GM19452 (cell line): ENCODE data around the gene RHBDD2.
"Not testable (repeated sequence)": the region's sequence is repeated elsewhere in the genome, so short reads cannot be mapped to it uniquely, and the experiment has no call there.

ENCODE experiments used
- ATAC-seq: cut with Tn5 transposase; IDR thresholded peaks from one replicate; pipeline ENCODE4 v1.9.1; 2021; ENCODE audit not compliant: unreplicated experiment

RHBDD2 gene

GRCh38 chr7:75878769-75879611, at the start of gene RHBDD2:
TSS of gene RHBDD2 (plus strand) at chr7:75879034. CDS start at chr7:75879083, 49 bp downstream.
- peak; percentile 96 for ATAC-seq

DNA sequence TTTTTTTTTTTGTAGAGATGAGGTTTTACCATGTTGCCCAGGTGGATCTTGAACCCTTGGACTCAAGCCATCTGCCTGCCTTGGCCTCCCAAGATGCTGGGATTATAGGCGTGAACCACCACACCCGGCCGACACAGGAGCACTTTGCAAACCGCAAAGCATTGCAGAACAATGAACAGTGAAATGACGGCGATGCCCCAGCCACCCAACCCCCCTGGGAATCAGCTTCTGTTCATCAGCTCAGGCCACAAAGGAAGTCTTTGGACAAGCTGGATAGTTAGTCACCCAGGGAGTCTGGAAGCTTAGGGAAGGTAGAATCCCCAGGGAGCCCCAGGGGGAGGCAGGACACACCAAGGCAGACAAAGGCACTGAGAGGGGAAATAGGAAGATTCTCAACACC, 49.2 kb upstream of the RHBDD2 start:
- ATAC-seq: not testable (repeated sequence)

DNA sequence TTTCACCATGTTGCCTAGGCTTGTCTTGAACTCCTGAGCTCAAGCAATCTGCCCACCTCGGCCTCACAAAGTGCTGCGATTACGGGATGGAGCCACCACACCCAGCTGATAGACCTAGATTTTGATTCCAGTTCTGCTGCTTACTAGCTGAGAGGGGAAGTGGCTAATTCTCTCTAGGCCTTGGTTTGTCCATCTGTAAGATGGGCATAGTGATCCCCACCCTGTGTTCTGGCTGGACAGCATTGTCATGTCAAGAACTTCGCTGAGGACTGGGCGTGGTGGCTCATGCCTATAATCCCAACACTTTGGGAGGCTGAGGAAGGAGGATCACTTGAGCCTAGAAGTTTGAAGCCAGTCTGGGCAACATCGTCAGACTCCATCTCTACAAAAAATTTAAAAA, 47.9 kb upstream of the RHBDD2 start:
- no peak for ATAC-seq

DNA sequence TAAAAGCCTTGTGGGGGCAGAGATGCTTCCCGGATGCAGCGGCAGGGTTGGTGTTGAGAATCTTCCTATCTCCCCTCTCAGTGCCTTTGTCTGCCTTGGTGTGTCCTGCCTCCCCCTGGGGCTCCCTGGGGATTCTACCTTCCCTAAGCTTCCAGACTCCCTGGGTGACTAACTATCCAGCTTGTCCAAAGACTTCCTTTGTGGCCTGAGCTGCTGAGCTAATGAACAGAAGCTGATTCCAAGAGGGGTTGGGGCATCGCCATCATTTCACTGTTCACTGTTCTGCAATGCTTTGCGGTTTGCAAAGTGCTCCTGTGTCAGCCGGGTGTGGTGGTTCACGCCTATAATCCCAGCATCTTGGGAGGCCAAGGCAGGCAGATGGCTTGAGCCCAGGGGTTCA, 45.2 kb upstream of the RHBDD2 start:
- not testable (repeated sequence) for ATAC-seq

GRCh38 chr7:75835688-75836285, 43.0 kb upstream of the RHBDD2 start:
- ATAC-seq: no peak

DNA sequence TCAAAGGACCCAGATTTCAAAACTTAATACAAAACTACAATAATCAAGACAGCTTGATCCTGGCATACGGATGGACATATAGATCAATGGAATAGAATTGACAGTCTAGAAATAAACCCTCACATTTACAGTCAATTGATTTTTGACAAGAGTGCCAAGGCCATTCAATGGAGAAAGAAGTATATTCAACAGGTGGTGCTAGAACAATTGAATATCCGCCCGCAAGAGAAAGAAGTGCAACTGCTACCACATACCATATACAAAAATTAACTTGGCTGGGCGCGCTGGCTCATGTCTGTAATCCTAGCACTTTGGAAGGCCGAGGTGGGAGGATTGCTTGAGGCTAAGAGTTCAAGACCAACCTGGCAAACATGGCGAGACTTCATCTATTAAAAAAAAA, 42.0 kb upstream of the RHBDD2 start:
- ATAC-seq: no peak

- ATAC-seq: not testable (repeated sequence)
These were observed 40.4 kb upstream of the RHBDD2 start for GRCh38 chr7:75838281-75838930.

DNA sequence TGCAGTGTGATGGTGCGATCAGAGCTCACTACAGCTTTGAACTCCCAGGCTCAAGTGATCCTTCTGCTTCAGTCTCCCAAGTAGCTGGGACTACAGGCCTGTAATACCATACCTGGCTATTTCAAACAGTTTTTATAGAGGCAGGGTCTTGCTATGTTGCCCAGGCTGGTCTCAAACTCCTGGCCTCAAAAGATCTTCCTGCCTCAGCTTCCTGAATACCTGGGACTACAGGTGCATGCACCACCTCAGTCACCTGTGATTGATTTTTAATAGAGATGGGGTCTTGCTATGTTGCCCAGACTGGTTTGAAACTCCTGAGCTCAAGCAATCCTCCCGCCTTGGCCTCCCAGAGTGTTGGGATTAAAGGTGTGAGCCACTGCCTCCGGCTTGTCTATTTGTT, 38.8 kb upstream of the RHBDD2 start:
- no peak for ATAC-seq

DNA sequence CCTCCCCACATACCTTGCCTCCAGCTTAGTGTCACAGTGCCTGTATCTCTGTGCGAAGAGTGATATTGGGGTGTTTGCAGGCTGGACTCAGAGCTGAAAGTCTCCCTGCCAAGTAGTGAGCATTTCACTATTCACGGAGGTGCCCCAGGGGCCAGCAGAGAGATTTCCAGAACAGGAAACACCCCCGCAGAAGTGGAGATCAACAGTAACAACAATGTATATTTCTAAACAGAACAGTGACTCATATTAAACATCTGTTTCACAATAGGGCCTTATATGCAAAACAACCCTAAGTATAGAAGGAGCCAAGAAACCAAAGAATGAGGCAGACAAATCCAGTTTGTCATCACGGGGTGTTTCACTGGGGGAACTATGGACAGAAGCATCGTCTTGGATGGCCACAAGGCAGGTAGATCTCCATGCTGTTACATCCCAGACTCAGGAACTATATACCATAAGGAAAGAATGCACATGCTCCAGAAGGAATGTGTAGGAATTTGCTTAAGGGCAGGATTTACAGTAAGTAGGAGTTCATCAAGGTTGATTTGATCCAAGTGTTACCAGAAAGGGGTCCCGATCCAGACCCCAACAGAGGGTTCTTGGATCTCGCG, 35.9 kb upstream of the RHBDD2 start:
- peak; percentile 90 for ATAC-seq

DNA sequence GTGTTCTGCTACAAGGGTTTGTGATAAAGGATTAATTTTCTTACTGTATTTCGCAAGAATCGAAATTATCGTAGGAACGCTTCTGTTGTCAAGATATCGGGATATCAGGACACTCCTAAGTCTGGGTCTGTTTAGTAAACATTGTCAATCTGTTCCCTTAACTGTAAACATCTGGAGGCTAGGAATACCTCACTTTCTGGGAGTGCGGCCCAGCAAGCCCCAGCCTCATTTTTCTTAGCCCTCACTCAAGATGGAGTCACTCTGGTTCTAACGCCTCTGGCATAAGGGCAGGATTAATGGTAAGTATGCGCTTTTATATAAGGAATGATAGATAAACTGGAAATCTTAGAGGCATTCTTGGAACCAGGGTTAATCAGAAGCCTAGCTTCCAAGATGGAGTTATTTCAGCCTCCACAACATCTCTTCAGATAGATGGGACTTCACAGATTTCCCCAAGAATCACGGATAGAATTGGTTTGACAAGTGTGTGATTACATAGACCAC, 35.2 kb upstream of the RHBDD2 start:
- no peak for ATAC-seq

DNA sequence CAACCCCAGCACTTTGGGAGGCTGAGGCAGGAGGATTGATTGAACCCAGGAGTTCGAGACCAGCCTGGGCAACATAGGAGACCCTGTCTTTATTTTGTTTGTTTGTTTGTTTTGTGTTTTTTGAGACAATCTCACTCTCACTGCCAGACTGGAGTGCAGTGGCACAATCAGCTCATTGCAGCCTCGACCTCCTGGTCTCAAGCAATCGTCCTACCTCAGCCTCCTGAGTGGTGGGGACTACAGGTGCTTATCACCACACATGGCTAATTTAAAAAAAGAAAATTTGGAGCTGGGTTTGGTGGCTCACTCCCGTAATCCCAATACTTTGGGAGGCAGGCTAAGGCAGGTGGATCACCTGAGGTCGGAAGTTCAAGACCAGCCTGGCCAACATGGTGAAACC, 34.7 kb upstream of the RHBDD2 start:
- ATAC-seq: no peak

GRCh38 chr7:75845132-75845531, 33.7 kb upstream of the RHBDD2 start:
- ATAC-seq: not testable (repeated sequence)

GRCh38 chr7:75847707-75848106, 31.1 kb upstream of the RHBDD2 start:
- ATAC-seq: no peak

GRCh38 chr7:75849573-75849972, 29.3 kb upstream of the RHBDD2 start:
- ATAC-seq: no peak

DNA sequence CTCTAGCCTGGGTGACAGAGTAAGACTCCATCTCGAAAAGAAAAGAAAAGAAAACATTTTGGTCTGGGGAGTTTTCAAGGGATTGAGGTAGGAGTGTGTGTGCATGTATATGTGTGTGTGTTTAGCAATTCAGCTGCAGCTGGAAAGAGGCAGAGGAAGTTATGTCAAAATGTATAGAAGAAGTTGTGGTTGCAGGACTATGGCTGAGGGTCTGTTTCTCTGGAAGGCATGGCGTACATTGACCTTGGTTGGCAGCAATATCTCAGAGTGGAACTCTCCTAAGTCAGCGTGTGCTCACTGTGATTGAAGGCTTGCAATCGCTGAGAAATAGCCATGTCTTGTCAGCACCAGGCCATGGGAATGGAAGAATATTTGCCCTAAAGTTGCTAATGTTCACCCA, 28.6 kb upstream of the RHBDD2 start:
- no peak for ATAC-seq

DNA sequence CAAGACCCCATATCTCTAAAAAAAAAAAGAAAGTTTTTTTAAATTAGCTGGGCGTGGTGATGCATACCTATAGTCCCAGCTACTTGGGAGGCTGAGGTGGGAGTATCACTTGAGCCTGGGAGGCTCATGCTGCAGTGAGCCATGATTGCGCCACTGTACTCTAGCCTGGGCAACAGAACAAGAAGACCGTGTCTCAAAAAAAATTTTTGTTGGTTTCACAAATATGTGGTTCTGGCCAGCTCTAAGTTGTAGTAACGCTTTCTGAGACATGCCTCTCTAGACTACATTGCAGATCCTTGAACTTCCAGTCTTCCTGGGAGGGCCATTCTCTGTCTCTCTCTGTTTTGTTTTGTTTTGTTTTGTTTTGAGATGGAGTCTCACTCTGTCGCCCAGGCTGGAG, 24.6 kb upstream of the RHBDD2 start:
- no peak for ATAC-seq

GRCh38 chr7:75854813-75855345, 24.0 kb upstream of the RHBDD2 start:
- not testable (repeated sequence) for ATAC-seq

DNA sequence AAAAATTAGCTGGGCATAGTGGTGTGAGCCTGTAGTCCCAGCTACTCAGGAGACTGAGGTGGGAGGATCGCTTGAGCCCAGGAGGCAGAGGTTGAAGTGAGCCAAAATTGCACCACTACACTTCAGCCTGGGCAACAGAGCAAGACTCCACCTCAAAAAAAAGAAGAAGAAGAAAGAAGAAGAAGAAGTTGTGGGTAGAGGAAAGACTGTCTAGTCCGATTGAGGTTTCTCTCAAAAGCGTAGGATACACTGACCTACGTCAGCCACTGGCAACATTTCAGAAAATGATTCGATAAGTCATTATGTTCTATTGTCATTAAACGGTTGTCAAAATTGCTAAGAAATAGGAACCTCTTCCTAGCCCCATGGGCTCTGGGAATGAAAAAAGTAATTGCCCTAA, 22.3 kb upstream of the RHBDD2 start:
- no peak for ATAC-seq

GRCh38 chr7:75858410-75858809, 20.4 kb upstream of the RHBDD2 start:
- no peak for ATAC-seq

DNA sequence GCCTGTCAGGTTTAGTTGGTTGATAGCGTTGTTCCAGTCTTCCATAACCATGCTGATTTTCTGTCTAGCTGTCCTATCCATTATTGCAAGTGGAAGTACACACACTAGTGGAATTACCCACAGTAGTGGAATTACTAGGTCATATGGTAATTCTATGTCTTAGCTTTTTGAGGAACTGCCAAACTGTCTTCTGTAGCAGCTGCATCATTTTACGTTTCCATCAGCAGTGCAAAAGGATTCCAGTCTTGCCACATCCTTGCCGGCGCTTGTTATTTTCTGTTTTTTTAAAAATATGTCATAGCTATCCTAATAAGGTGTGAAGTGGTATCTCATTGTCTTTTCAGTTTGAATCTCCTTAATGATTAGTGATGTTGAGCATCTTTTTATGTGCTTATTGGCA, 17.2 kb upstream of the RHBDD2 start:
- no peak for ATAC-seq

DNA sequence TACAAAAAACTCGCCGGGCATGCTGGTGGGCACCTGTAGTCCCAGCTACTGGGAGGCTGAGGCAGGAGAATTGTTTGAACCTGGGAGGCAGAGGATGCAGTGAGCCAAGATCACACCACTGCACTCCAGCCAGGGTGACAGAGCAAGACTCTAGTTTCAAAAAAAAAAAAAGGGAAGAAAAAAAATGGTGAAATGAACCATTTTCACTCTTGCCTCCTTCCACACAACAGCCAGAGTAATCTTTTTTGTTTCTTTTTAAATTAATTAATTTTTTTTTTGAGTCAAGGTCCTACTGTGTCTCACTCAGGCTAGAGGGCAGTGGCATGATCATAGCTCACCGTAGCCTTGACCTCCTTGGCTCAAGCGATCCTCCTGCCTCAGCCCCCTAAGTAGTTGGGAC, 14.6 kb upstream of the RHBDD2 start:
- not testable (repeated sequence) for ATAC-seq
